Transverse colon (tissue), 3 donors: ENCODE measurements around the gene RORC.

Experiments used
- CTCF ChIP-seq, 5 experiments: fragments of 200-600 bp in 3 of 5; fragments of 450-650 bp in 2 of 5; sonication (generic) in 3 of 5; IDR thresholded peaks; 1 replicate in 2 of 5; 2 replicates in 3 of 5; pipeline ENCODE4 v1.5.1; 2016 to 2017; ENCODE audit warnings: antibody characterized with exemption in 5 of 5, inconsistent platforms in 3 of 5, mild to moderate bottlenecking in 2 of 5, moderate library complexity in 1 of 5
- EP300 ChIP-seq: sonication (generic); formaldehyde crosslinking; IDR thresholded peaks from one replicate; pipeline ENCODE4 v1.6.1; 2017; ENCODE audit warnings: antibody characterized with exemption, low read depth
- POLR2A ChIP-seq: fragments of 450-650 bp; IDR thresholded peaks from one replicate; pipeline ENCODE4 v1.6.1; 2016; ENCODE audit warnings: antibody characterized with exemption, mild to moderate bottlenecking, moderate library complexity

DNA sequence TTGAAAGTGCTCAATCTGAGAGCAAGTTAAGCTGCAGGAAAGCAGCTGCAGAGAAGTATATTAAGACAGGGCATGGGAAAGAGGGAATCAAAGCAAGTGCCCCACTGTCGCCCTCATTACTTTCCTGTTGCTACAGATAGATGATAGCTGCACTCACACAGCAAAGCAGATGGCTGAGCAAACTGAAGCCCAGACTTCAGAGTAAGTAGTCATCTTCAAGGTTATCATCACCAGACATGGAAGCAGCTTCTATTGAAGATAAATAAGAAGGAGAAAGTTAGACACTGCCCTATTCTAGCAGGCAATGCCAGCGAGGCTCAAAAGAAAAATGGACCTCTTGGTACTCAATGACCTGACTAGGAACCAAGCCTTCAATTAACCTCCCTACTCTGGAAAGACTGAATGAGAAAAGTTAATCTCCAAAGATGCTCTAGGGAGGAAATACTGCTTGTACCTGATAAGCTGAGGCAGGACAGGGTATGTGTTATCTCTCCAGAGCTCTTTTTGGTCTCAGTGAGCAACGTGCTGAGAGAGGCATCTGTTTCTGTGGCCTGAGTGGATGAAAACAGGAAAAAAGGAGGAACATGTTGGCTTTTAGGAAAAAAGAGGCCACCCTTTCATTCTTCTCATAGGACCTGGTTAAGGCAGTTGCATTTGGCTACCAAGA is 57.2 kb downstream of the RORC start:
- no peak for TF ChIP-seq CTCF (IDR thresholded peaks at IDR 0.05)
- TF ChIP-seq POLR2A: no peak
- no peak for TF ChIP-seq EP300
